ACC112 (cell line): ENCODE results near the gene KISS1.

Source experiments
- H2AFZ ChIP-seq: fragments of 200-600 bp; sonication (generic); one replicate; pipeline ENCODE4 v1.6.0; 2017; ENCODE audit warnings: antibody characterized with exemption, low read length; ENCODE audit not compliant: unreplicated experiment
- H3K27ac ChIP-seq: fragments of 200-600 bp; sonication (generic); 2 replicates; pipeline ENCODE4 v1.5.1; 2014; ENCODE audit warnings: low read depth, mild to moderate bottlenecking, antibody characterized with exemption, low read length, moderate library complexity
- H3K27me3 ChIP-seq: fragments of 200-600 bp; sonication (generic); 2 replicates; pipeline ENCODE4 v1.6.1; 2014; ENCODE audit warnings: mild to moderate bottlenecking, antibody characterized with exemption, low read length, moderate library complexity, mixed read lengths; ENCODE audit not compliant: insufficient read depth
- H3K36me3 ChIP-seq: fragments of 200-600 bp; sonication (generic); 2 replicates; pipeline ENCODE4 v1.6.1; 2016; ENCODE audit warnings: mild to moderate bottlenecking, antibody characterized with exemption, low read length, moderate library complexity, mixed read lengths; ENCODE audit not compliant: insufficient read depth
- H3K4me1 ChIP-seq: fragments of 200-600 bp; sonication (generic); one replicate; pipeline ENCODE4 v1.6.1; 2016; ENCODE audit warnings: low read length, mixed read lengths; ENCODE audit not compliant: insufficient read depth, unreplicated experiment, control insufficient read depth
- H3K4me3 ChIP-seq: fragments of 200-600 bp; sonication (generic); 2 replicates; pipeline ENCODE4 v1.5.1; 2014; ENCODE audit warnings: mild to moderate bottlenecking, low read depth, low read length
- H3K79me2 ChIP-seq: fragments of 200-600 bp; sonication (generic); one replicate; pipeline ENCODE4 v1.6.0; 2016; ENCODE audit warnings: low read length; ENCODE audit not compliant: control insufficient read depth, unreplicated experiment, insufficient read depth

The KISS1 gene

GRCh38 chr1:204218552-204218951 lies 22.3 kb upstream of the KISS1 start:
- Histone ChIP-seq H3K4me1 (no peaks in the 10 kb centered on the region), H3K79me2 (no peaks in the 10 kb centered on the region), H3K36me3 (no peaks in the 10 kb centered on the region), H2AFZ (no peak overlapping the region), H3K27me3 (peaks cover 19% of the 10 kb centered on the region), H3K27ac (no peak overlapping the region), H3K4me3 (no peak overlapping the region)

GRCh38 chr1:204217648-204218000 lies 21.3 kb upstream of the KISS1 start:
- H3K4me1 ChIP-seq, result no peaks in the 10 kb centered on the region
- H3K27me3 ChIP-seq, result peaks cover 23% of the 10 kb centered on the region
- no peaks in the 10 kb centered on the region for H3K79me2 ChIP-seq
- H3K4me3 ChIP-seq, result no peak overlapping the region
- H3K27ac ChIP-seq, result no peak overlapping the region
- no peak overlapping the region for H2AFZ ChIP-seq
- no peaks in the 10 kb centered on the region for H3K36me3 ChIP-seq

DNA sequence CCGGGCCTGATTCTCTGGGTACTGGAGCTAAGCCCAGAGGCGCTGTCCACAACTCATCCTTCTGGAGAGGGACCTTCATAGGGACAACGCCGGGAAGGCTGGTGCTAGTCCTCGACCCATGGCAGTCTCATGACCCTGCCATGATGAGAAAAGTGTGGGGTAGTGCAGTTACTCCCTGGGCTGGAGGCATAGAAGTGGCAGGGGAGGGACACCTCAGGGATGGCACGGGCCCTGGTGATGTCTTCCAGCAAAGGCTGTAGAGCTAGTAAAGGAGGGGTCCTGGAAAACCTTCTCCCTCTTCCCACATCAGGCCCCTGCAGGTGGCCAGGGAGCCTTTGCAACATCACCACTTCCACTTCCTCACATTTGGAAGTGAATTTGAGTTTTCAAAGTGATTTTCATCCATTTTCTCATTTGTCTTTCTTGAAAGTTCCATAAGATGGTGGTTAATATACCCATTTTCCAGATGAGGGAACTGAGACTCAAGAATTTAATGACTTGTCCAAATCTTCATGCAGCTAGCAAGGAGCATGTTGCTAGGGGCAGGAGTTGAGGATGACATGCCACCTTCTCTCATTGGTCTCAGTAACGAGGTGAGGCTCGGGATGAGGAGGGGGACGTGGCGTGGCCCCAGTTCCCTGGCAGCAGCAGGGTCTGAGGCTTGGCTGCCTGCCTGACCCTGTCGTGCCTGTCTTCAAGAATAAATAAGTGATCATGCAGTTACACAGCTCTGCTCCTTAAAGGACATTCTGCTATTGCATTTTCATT lies 20.8 kb upstream of the KISS1 start:
- Histone ChIP-seq H3K27ac (no peak overlapping the region), H3K79me2 (no peaks in the 10 kb centered on the region), H2AFZ (no peak overlapping the region), H3K27me3 (peaks cover 22% of the 10 kb centered on the region), H3K36me3 (no peaks in the 10 kb centered on the region), H3K4me1 (no peaks in the 10 kb centered on the region), H3K4me3 (no peak overlapping the region)

GRCh38 chr1:204216236-204216635 lies 19.9 kb upstream of the KISS1 start:
- Histone ChIP-seq H3K79me2 (no peaks in the 10 kb centered on the region), H3K27ac (no peak overlapping the region), H2AFZ (no peak overlapping the region), H3K4me1 (no peaks in the 10 kb centered on the region), H3K27me3 (peaks cover 21% of the 10 kb centered on the region), H3K4me3 (no peak overlapping the region), H3K36me3 (no peaks in the 10 kb centered on the region)

DNA sequence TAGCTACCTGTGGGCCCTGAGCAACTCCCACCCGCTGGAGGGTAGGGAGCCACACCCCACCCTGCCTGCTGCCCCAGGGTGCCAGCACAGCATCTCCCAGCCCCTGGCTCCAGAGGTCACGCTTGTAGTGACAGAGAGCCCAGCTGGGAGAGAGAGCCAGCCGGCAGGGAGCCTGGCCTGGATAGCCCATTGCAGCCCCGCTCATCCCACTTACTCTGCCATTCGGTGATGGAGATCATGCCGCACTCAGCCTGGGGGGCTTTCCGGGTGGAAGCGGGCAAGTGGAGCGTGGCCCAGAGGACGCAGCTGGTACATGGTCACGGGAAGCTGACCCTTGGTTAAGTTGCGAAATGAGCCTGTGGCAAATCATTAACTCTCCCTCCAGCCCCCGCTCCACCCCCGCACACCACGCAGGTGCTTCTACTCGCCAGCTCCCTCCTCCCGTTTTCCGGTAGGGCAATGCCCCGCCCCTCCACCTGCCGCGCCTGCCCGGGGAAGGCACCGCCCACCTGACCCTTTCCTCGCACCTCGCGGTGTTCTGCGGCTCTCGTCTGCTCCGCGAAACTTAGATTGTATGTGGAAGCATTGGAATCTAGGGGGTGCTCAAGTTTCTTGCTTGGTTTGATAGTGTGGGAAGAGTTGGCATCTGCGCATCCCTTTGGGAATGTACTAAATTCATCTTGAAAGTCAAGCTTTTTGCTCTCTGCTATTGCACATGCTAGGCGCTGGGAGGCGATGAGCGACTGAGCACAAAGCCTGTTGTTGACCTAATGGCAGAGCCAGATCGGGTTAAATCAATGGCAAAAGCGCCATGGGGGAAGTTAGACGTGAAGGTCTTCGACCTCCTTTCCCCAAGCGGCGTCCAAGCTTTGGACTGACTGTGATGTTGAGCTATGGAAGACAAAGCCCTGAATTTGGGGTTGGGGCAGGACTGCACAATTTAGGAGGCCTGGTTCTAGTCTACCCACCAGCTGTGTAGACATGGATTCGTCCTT lies 17.7 kb upstream of the KISS1 start, which contains the start of gene GOLT1A:
Gene GOLT1A (minus strand): TSS at position 321 of the 995 bp plus-strand sequence. CDS start 82 bp downstream, at position 239.
- H3K36me3 ChIP-seq, result no peaks in the 10 kb centered on the region
- H3K27ac ChIP-seq, result no peak within 1 kb of the TSS
- H3K79me2 ChIP-seq, result no peaks in the 10 kb centered on the region
- H2AFZ ChIP-seq, result peak within 1 kb of the TSS; percentile 48
- H3K4me3 ChIP-seq, result peak within 1 kb of the TSS; percentile 42; the same call in 1 of the 2 replicates
- no peaks in the 10 kb centered on the region for H3K4me1 ChIP-seq
- peaks cover 23% of the 10 kb centered on the region for H3K27me3 ChIP-seq

GRCh38 chr1:204212715-204213114 lies 16.4 kb upstream of the KISS1 start:
- H3K79me2 ChIP-seq, result no peaks in the 10 kb centered on the region
- H3K4me3 ChIP-seq, result no peak overlapping the region
- H3K27ac ChIP-seq, result no peak overlapping the region
- no peak overlapping the region for H2AFZ ChIP-seq
- no peaks in the 10 kb centered on the region for H3K36me3 ChIP-seq
- H3K4me1 ChIP-seq, result no peaks in the 10 kb centered on the region
- H3K27me3 ChIP-seq, result peaks cover 29% of the 10 kb centered on the region

GRCh38 chr1:204211046-204211445 lies 14.8 kb upstream of the KISS1 start:
- peaks cover 39% of the 10 kb centered on the region for H3K27me3 ChIP-seq
- H3K4me3 ChIP-seq, result no peak overlapping the region
- H3K36me3 ChIP-seq, result no peaks in the 10 kb centered on the region
- H3K27ac ChIP-seq, result no peak overlapping the region
- H2AFZ ChIP-seq, result no peak overlapping the region
- H3K79me2 ChIP-seq, result no peaks in the 10 kb centered on the region
- no peaks in the 10 kb centered on the region for H3K4me1 ChIP-seq

DNA sequence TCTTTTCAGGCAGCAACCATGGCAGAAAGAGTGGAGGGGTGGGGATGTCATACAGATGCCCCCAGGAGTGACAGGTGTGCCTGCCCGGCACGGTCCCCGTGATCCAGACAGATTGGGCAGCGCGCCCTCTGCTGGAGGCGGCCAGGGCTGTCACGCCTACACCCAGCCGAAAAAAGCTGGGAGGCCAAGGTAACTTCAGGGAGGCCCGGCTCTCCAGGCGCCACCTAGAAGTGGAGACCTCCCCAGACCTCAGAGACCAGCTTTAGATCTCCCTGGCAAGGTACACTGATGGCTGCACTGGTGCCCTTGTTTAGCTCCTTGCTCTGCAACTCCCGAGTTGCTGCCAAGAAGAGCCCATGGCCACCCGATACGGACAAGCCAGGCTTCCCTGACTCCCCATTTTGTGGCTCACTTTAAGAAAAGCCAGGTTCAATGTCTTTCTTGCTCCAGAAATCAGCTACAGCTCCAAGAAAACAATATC lies 10.9 kb upstream of the KISS1 start:
- Histone ChIP-seq H3K4me3 (no peak overlapping the region), H2AFZ (no peak overlapping the region)

DNA sequence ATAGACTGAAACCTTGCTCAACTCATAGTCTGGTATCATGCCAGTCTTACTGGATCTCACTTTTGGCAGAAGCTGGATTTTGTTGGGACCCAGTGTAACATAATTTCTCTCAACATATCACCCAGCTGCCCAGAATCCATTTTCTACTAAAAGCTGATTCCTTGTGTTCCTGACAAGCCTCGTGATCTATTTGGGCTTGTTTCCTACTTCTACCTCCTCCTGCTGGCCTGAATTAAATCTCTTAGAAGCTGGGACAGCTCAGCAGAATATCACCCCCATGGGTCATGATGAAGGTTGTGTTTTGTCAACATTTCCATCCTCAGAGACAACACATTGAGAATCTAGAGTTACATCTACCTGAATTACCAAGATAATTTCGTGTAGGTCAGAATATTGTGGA lies 9.8 kb upstream of the KISS1 start:
- Histone ChIP-seq H3K4me1 (no peaks in the 10 kb centered on the region), H3K4me3 (no peak overlapping the region), H3K79me2 (no peaks in the 10 kb centered on the region), H3K27ac (no peak overlapping the region), H2AFZ (no peak overlapping the region), H3K27me3 (peaks cover 61% of the 10 kb centered on the region), H3K36me3 (no peaks in the 10 kb centered on the region)

More for the DNA sequence above, 10.9 kb upstream of the KISS1 start:
- H3K79me2 ChIP-seq, result no peaks in the 10 kb centered on the region
- H3K27me3 ChIP-seq, result peaks cover 61% of the 10 kb centered on the region
- no peak overlapping the region for H3K27ac ChIP-seq
- no peaks in the 10 kb centered on the region for H3K36me3 ChIP-seq
- no peaks in the 10 kb centered on the region for H3K4me1 ChIP-seq

GRCh38 chr1:204205486-204205885 lies 9.2 kb upstream of the KISS1 start:
- no peak overlapping the region for H3K27ac ChIP-seq
- H2AFZ ChIP-seq, result no peak overlapping the region
- H3K27me3 ChIP-seq, result peaks cover 61% of the 10 kb centered on the region
- H3K4me3 ChIP-seq, result no peak overlapping the region
- no peaks in the 10 kb centered on the region for H3K36me3 ChIP-seq
- no peaks in the 10 kb centered on the region for H3K4me1 ChIP-seq
- H3K79me2 ChIP-seq, result no peaks in the 10 kb centered on the region
